ENCODE measurements around the gene GRM4. TPM values are rescaled to one million over a fixed set of nuclear protein-coding genes. Genes with fewer than 3 reads are reported as not detected.

GRM4 gene
- total RNA-seq, 2 donors from 2014 or later, result not detected

GRCh38 chr6:33980176-33981175, 165.4 kb downstream of the GRM4 start:
- H3K27ac ChIP-seq, result no peak overlapping the region
- H3K9me3 ChIP-seq, result no peaks in the 10 kb centered on the region
- H3K4me3 ChIP-seq, result no peak overlapping the region
- ATAC-seq (ENCODE audit: insufficient number of reproducible peaks, low FRiP score, low read depth) (no peak), DNase-seq (ENCODE audit: low spot score) (no peak)
- H3K4me1 ChIP-seq (ENCODE audit: control insufficient read depth in 1 of 2, low read depth in 2 of 2), result no peaks in the 10 kb centered on the region
- H3K36me3 ChIP-seq, result no peaks in the 10 kb centered on the region
- H3K27me3 ChIP-seq (replicated peaks; ENCODE audit: insufficient read depth), result no peaks in the 10 kb centered on the region
- TF ChIP-seq, protein P1, sequence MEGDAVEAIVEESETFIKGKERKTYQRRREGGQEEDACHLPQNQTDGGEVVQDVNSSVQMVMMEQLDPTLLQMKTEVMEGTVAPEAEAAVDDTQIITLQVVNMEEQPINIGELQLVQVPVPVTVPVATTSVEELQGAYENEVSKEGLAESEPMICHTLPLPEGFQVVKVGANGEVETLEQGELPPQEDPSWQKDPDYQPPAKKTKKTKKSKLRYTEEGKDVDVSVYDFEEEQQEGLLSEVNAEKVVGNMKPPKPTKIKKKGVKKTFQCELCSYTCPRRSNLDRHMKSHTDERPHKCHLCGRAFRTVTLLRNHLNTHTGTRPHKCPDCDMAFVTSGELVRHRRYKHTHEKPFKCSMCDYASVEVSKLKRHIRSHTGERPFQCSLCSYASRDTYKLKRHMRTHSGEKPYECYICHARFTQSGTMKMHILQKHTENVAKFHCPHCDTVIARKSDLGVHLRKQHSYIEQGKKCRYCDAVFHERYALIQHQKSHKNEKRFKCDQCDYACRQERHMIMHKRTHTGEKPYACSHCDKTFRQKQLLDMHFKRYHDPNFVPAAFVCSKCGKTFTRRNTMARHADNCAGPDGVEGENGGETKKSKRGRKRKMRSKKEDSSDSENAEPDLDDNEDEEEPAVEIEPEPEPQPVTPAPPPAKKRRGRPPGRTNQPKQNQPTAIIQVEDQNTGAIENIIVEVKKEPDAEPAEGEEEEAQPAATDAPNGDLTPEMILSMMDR (IDR thresholded peaks at IDR 0.05), result no peak

DNA sequence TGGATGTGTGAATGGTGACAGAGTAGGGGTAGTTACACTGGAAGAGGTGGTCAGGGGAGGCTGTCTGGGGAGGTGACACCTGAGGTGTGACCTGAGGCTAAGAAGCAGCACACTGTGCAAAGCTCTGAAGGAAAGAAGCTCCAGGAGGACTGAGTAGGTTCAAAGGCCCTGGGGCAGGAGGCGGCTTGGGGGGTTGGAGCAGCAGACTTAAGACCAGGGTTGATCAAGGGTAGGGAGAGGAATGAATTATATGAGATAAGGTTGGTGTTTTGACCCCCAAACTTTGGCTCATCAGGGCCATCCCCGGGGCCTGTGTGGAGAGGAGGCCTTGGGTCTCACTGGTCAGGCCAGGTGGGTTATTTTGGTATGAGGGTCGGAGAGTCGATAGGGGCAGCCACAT, 166.1 kb downstream of the GRM4 start:
- DNase-seq (ENCODE audit: low spot score) (no peak), ATAC-seq (ENCODE audit: insufficient number of reproducible peaks, low FRiP score, low read depth) (no peak)
- TF ChIP-seq, protein P1 (IDR thresholded peaks at IDR 0.05), result no peak
- Histone ChIP-seq H3K27me3 (replicated peaks; ENCODE audit: insufficient read depth) (no peaks in the 10 kb centered on the region), H3K4me1 (ENCODE audit: control insufficient read depth in 1 of 2, low read depth in 2 of 2) (no peaks in the 10 kb centered on the region), H3K9me3 (no peaks in the 10 kb centered on the region), H3K36me3 (no peaks in the 10 kb centered on the region), H3K4me3 (no peak overlapping the region), H3K27ac (no peak overlapping the region)

- Histone ChIP-seq H3K27ac (no peak overlapping the region), H3K4me1 (ENCODE audit: control insufficient read depth in 1 of 2, low read depth in 2 of 2) (no peaks in the 10 kb centered on the region), H3K4me3 (no peak overlapping the region), H3K36me3 (no peaks in the 10 kb centered on the region), H3K27me3 (replicated peaks; ENCODE audit: insufficient read depth) (no peaks in the 10 kb centered on the region), H3K9me3 (no peaks in the 10 kb centered on the region)
- no peak for ATAC-seq (ENCODE audit: insufficient number of reproducible peaks, low FRiP score, low read depth)
- TF ChIP-seq, protein P1 (IDR thresholded peaks at IDR 0.05), result no peak
- DNase-seq (ENCODE audit: low spot score), result no peak
These were observed 167.3 kb downstream of the GRM4 start for GRCh38 chr6:33978412-33979150.

- Histone ChIP-seq H3K27me3 (replicated peaks; ENCODE audit: insufficient read depth) (no peaks in the 10 kb centered on the region), H3K4me1 (ENCODE audit: control insufficient read depth in 1 of 2, low read depth in 2 of 2) (no peaks in the 10 kb centered on the region), H3K4me3 (no peak overlapping the region), H3K27ac (no peak overlapping the region), H3K36me3 (no peaks in the 10 kb centered on the region), H3K9me3 (no peaks in the 10 kb centered on the region)
- ATAC-seq (ENCODE audit: insufficient number of reproducible peaks, low FRiP score, low read depth), result no peak
- DNase-seq (ENCODE audit: low spot score), result no peak
- TF ChIP-seq, protein P1 (IDR thresholded peaks at IDR 0.05), result no peak
These were observed 168.1 kb downstream of the GRM4 start for GRCh38 chr6:33977606-33978411.

Measured in thoracic aorta (tissue), 2 donors.